ENCODE measurements around the gene ZNF518A. TPM values are rescaled to one million over a fixed set of nuclear protein-coding genes. Genes with fewer than 3 reads are reported as not detected.

ZNF518A gene
- total and polyA plus RNA-seq, 2 donors (not counting 1 experiment from before 2014, with no cell fraction given): 7.9 to 34.8 TPM

- ChIA-PET CTCF (no interaction called here), POLR2A (no interaction called here)
- no peak for ATAC-seq (ENCODE audit: low read depth)
- WGBS (ENCODE audit: insufficient coverage): no CpG with 5 or more reads among the region's 1 CpG
- Histone ChIP-seq H3K9me3 (ENCODE audit: control extremely low read depth in 1 of 3, control insufficient read depth in 2 of 3, insufficient read depth in 1 of 3, low read length in 2 of 3) (no peaks in the 10 kb centered on the region), H3K4me2 (replicated peaks; ENCODE audit: low read depth, low read length, poor library complexity, severe bottlenecking) (no peak overlapping the region), H3K79me2 (ENCODE audit: control insufficient read depth, insufficient read depth, low read length) (no peaks in the 10 kb centered on the region), H3K27me3 (replicated peaks in 1 of 4; ENCODE audit: control extremely low read depth in 1 of 4, control insufficient read depth in 3 of 4, insufficient read depth in 4 of 4, low read length in 3 of 4) (no peaks in the 10 kb centered on the region), H3K9ac (ENCODE audit: low read length) (no peak overlapping the region), H3K4me1 (ENCODE audit: control insufficient read depth in 2 of 2, insufficient read depth in 2 of 2, low read length in 2 of 2) (no peaks in the 10 kb centered on the region), H2AFZ (ENCODE audit: insufficient read depth, low read depth, low read length, poor library complexity, severe bottlenecking) (no peak overlapping the region), H3K4me3 (ENCODE audit: control extremely low read depth in 1 of 5, extremely low read depth in 1 of 5, insufficient read depth in 1 of 5, low read depth in 2 of 5, low read length in 4 of 5) (no peak overlapping the region), H4K20me1 (ENCODE audit: control insufficient read depth, insufficient read depth, low read length, poor library complexity, severe bottlenecking) (no peaks in the 10 kb centered on the region), H3K27ac (ENCODE audit: low read length in 2 of 2) (no peak overlapping the region), H3K36me3 (replicated peaks in 1 of 2; ENCODE audit: control extremely low read depth in 1 of 2, control insufficient read depth in 1 of 2, extremely low read depth in 1 of 2, insufficient read depth in 2 of 2, low read length in 1 of 2) (peaks cover 30 to 95% of the 10 kb centered on the region in 2 experiments)
- Mint-ChIP-seq H3K27me3 (no peaks in the 10 kb centered on the region), H3K4me3 (no peak overlapping the region), H3K9me3 (ENCODE audit: insufficient read depth) (no peaks in the 10 kb centered on the region), H3K4me1 (no peaks in the 10 kb centered on the region), H3K27ac (no peak overlapping the region)
- intact Hi-C loops (cut with micrococcal nuclease): no loop called here
- no peak for DNase-seq
- TF ChIP-seq CTCF (IDR thresholded peaks at IDR 0.05) (no peak), EZH2 (IDR thresholded peaks at IDR 0.05; ENCODE audit: borderline replicate concordance, insufficient read depth, low read depth, low read length, poor library complexity, severe bottlenecking) (no peak)
These were observed 71.4 kb downstream of the ZNF518A start for GRCh38 chr10:96201525-96201924.

- H2AFZ ChIP-seq (ENCODE audit: insufficient read depth, low read depth, low read length, poor library complexity, severe bottlenecking): no peak overlapping the region
- peaks cover 35 to 95% of the 10 kb centered on the region in 2 experiments for H3K36me3 ChIP-seq (replicated peaks in 1 of 2; ENCODE audit: control extremely low read depth in 1 of 2, control insufficient read depth in 1 of 2, extremely low read depth in 1 of 2, insufficient read depth in 2 of 2, low read length in 1 of 2)
- H3K4me2 ChIP-seq (replicated peaks; ENCODE audit: low read depth, low read length, poor library complexity, severe bottlenecking): no peak overlapping the region
- no peaks in the 10 kb centered on the region for H3K79me2 ChIP-seq (ENCODE audit: control insufficient read depth, insufficient read depth, low read length)
- Mint-ChIP-seq H3K9me3 (ENCODE audit: insufficient read depth) (no peaks in the 10 kb centered on the region), H3K4me1 (peaks cover 2% of the 10 kb centered on the region), H3K27me3 (no peaks in the 10 kb centered on the region), H3K4me3 (no peak overlapping the region), H3K27ac (no peak overlapping the region)
- no peak overlapping the region for H3K9ac ChIP-seq (ENCODE audit: low read length)
- H3K27me3 ChIP-seq (replicated peaks in 1 of 4; ENCODE audit: control extremely low read depth in 1 of 4, control insufficient read depth in 3 of 4, insufficient read depth in 4 of 4, low read length in 3 of 4): no peaks in the 10 kb centered on the region
- TF ChIP-seq EZH2 (IDR thresholded peaks at IDR 0.05; ENCODE audit: borderline replicate concordance, insufficient read depth, low read depth, low read length, poor library complexity, severe bottlenecking): no peak
- no peak for TF ChIP-seq CTCF (IDR thresholded peaks at IDR 0.05)
- no peaks in the 10 kb centered on the region for H3K9me3 ChIP-seq (ENCODE audit: control extremely low read depth in 1 of 3, control insufficient read depth in 2 of 3, insufficient read depth in 1 of 3, low read length in 2 of 3)
- POLR2A ChIA-PET: no interaction called here
- CTCF ChIA-PET: interaction anchor here (0.7 to 3.4 kb wide), 3 partner anchors 24 to 188 kb away, joined by 3 to 9 read pairs (median 4); no protein-coding TSS in a partner anchor
- DNase-seq (no peak), ATAC-seq (ENCODE audit: low read depth) (no peak)
- H3K27ac ChIP-seq (ENCODE audit: low read length in 2 of 2): no peak overlapping the region
- intact Hi-C loops (cut with micrococcal nuclease): no loop called here
- H3K4me1 ChIP-seq (ENCODE audit: control insufficient read depth in 2 of 2, insufficient read depth in 2 of 2, low read length in 2 of 2): no peaks in the 10 kb centered on the region
- peaks cover 12% of the 10 kb centered on the region for H4K20me1 ChIP-seq (ENCODE audit: control insufficient read depth, insufficient read depth, low read length, poor library complexity, severe bottlenecking)
- H3K4me3 ChIP-seq (ENCODE audit: control extremely low read depth in 1 of 5, extremely low read depth in 1 of 5, insufficient read depth in 1 of 5, low read depth in 2 of 5, low read length in 4 of 5): no peak overlapping the region
- WGBS (ENCODE audit: insufficient coverage): no CpG with 5 or more reads among the region's 1 CpG
These were observed 75.5 kb downstream of the ZNF518A start for GRCh38 chr10:96205580-96205979.
